CD14-positive monocyte (primary cell): ENCODE measurements around the gene MAPRE2. TPM values are rescaled to one million over a fixed set of nuclear protein-coding genes. Genes with fewer than 3 reads are reported as not detected.

Source experiments
- DNase-seq, 3 donors: peaks; one replicate each; pipeline ENCODE4 v3.0.0-alpha.2; 2011 to 2022
- H2AFZ ChIP-seq: 2 replicates; pipeline ENCODE4 v1.6.0; 2012; ENCODE audit warnings: mild to moderate bottlenecking, low read depth, low read length, inconsistent platforms; ENCODE audit not compliant: insufficient read depth, poor library complexity, severe bottlenecking
- H3K27ac ChIP-seq, 2 donors: 1 replicate in 1 of 2; 2 replicates in 1 of 2; pipeline ENCODE4 v1.5.1; 2012 to 2013; ENCODE audit warnings: low read length in 2 of 2, control low read depth in 1 of 2, inconsistent platforms in 1 of 2, low read depth in 1 of 2, mild to moderate bottlenecking in 1 of 2
- H3K27me3 ChIP-seq, 2 donors: one replicate each; pipeline versions ENCODE4 v1.6.0 to v1.6.1; 2011 to 2013; ENCODE audit warnings: low read length in 2 of 2; ENCODE audit not compliant: control insufficient read depth in 2 of 2, insufficient read depth in 2 of 2
- H3K36me3 ChIP-seq, 2 donors: replicated peaks in 1 of 2; 1 replicate in 1 of 2; 2 replicates in 1 of 2; pipeline versions ENCODE4 v1.5.1 to v1.6.1; 2012 to 2013; ENCODE audit warnings: low read length in 2 of 2, control low read depth in 1 of 2, inconsistent platforms in 1 of 2, mild to moderate bottlenecking in 1 of 2; ENCODE audit not compliant: insufficient read depth in 2 of 2, control insufficient read depth in 1 of 2
- H3K4me1 ChIP-seq, 2 donors: 1 replicate in 1 of 2; 2 replicates in 1 of 2; pipeline versions ENCODE4 v1.5.1 to v1.6.1; 2012 to 2013; ENCODE audit warnings: low read length in 2 of 2, control low read depth in 1 of 2, inconsistent platforms in 1 of 2, mild to moderate bottlenecking in 1 of 2, moderate library complexity in 1 of 2; ENCODE audit not compliant: insufficient read depth in 2 of 2, control insufficient read depth in 1 of 2
- H3K4me2 ChIP-seq: replicated peaks from 2 replicates; pipeline ENCODE3; 2012; ENCODE audit warnings: low read length, moderate library complexity, mild to moderate bottlenecking; ENCODE audit not compliant: poor library complexity, severe bottlenecking; ENCODE audit errors: extremely low read depth
- H3K4me3 ChIP-seq, 3 experiments: fragments of 200-600 bp in 1 of 3; sonication (generic) in 1 of 3; replicated peaks in 1 of 3; 1 replicate in 2 of 3; 2 replicates in 1 of 3; pipeline ENCODE4 v1.5.1; 2011 to 2013; ENCODE audit warnings: low read length in 3 of 3, mild to moderate bottlenecking in 3 of 3, control low read depth in 2 of 3, low read depth in 2 of 3, inconsistent platforms in 1 of 3, moderate library complexity in 1 of 3
- H3K79me2 ChIP-seq: 2 replicates; pipeline ENCODE4 v1.6.0; 2012; ENCODE audit warnings: mild to moderate bottlenecking, control low read depth, inconsistent platforms, low read length, moderate library complexity; ENCODE audit not compliant: insufficient read depth
- H3K9ac ChIP-seq: 2 replicates; pipeline ENCODE4 v1.6.0; 2017; ENCODE audit warnings: low read length, mild to moderate bottlenecking; ENCODE audit not compliant: insufficient read depth, poor library complexity, severe bottlenecking
- H3K9me3 ChIP-seq, 2 donors: replicated peaks in 1 of 2; 1 replicate in 1 of 2; 2 replicates in 1 of 2; pipeline versions ENCODE4 v1.5.1 to v1.6.1; 2012 to 2013; ENCODE audit warnings: low read length in 2 of 2, control low read depth in 1 of 2; ENCODE audit not compliant: control insufficient read depth in 1 of 2, insufficient read depth in 1 of 2
- H4K20me1 ChIP-seq: 2 replicates; pipeline ENCODE4 v1.6.0; 2012; ENCODE audit warnings: mild to moderate bottlenecking, low read length, control low read depth, moderate library complexity; ENCODE audit not compliant: insufficient read depth
- H3K27ac Mint-ChIP-seq, 7 donors: one replicate each; pipeline ENCODE4 v1.8.0; 2020; ENCODE audit warnings: mild to moderate bottlenecking in 7 of 7, mixed read lengths in 7 of 7, moderate library complexity in 6 of 7, inconsistent platforms in 2 of 7
- H3K27me3 Mint-ChIP-seq, 3 donors: one replicate each; pipeline ENCODE4 v1.8.0; 2021 to 2022; ENCODE audit warnings: low read depth in 3 of 3, mild to moderate bottlenecking in 3 of 3, mixed read lengths in 3 of 3, moderate library complexity in 3 of 3, inconsistent platforms in 1 of 3
- H3K36me3 Mint-ChIP-seq, 2 donors: one replicate each; pipeline ENCODE4 v1.8.0; 2020; ENCODE audit warnings: mixed read lengths in 2 of 2, inconsistent platforms in 1 of 2, mild to moderate bottlenecking in 1 of 2
- H3K4me1 Mint-ChIP-seq: one replicate; pipeline ENCODE4 v1.8.0; 2020; ENCODE audit warnings: mild to moderate bottlenecking, mixed read lengths
- H3K4me3 Mint-ChIP-seq, 2 donors: one replicate each; pipeline ENCODE4 v1.8.0; 2020; ENCODE audit warnings: mild to moderate bottlenecking in 2 of 2, mixed read lengths in 2 of 2, moderate library complexity in 1 of 2
- H3K9me3 Mint-ChIP-seq, 7 donors: one replicate each; pipeline ENCODE4 v1.8.0; 2020 to 2022; ENCODE audit warnings: mixed read lengths in 7 of 7, mild to moderate bottlenecking in 6 of 7, moderate library complexity in 6 of 7, inconsistent platforms in 2 of 7
- WGBS: methylation state at CpG from one replicate; pipeline ENCODE4 v1.1.5; 2013; ENCODE audit warnings: missing lambda C conversion rate; ENCODE audit not compliant: insufficient coverage; 5-methylcytosine and 5-hydroxymethylcytosine counted together
- intact Hi-C, 2 donors: fragments of 100-400 bp; cut with micrococcal nuclease; formaldehyde crosslinking; loops; one replicate each; pipeline versions ENCODE4 v1.15.0 to v1.15.1; 2023
- polyA plus RNA-seq, 3 donors: library from polyadenylated mRNA; depleted of rRNA in 1 of 3; unstranded in 2 of 3; stranded (reverse) in 1 of 3; fragments of 300-500 nt in 2 of 3; fragments of >200 nt in 1 of 3; fragmentation: Illumina TruSeq in 2 of 3; gene quantifications; 1 replicate in 2 of 3; 2 replicates in 1 of 3; pipeline ENCODE4 v1.2.3, GENCODE V29; 2012 to 2021
- TF ChIP-seq, protein P1 (sequence below): fragments of 200-600 bp; IDR thresholded peaks from one replicate; pipeline ENCODE4 v1.8.0; 2022; ENCODE audit warnings: antibody characterized with exemption, mild to moderate bottlenecking

Gene MAPRE2
- polyA plus RNA-seq, 3 donors, result 22.0 to 48.1 (median 37.1) TPM

DNA sequence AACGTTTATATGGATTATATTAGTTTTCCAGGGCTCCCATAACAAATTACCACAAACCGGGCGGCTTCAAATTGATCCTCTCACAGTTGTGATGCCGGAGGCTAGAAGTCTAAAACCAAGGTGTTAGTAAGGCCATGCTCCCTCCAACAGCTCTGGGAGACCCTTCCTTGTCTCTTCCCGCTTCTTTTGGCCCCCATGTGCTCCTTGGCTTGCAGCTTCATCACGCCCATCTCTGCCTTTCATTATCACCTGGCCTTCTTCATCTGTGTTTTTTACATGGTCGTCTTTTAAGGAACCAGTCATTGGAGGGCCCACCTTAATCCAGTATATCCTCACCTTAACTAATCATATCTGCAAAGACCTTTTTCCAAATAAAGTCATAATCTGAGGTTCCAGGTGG lies 13.9 kb downstream of the MAPRE2 start:
- peaks cover 0 to 1% (median 0%) of the 10 kb centered on the region in 7 donors for H3K9me3 Mint-ChIP-seq
- 95% methylated on average over 4 of the region's 7 CpGs for WGBS
- Histone ChIP-seq H2AFZ (no peak overlapping the region), H3K79me2 (peaks cover 57% of the 10 kb centered on the region), H3K4me1 (peaks cover 16 to 18% of the 10 kb centered on the region in 2 donors), H3K4me3 (no peak overlapping the region), H3K9ac (no peak overlapping the region), H3K27me3 (no peaks in the 10 kb centered on the region), H3K27ac (no peak overlapping the region), H3K9me3 (no peaks in the 10 kb centered on the region), H3K36me3 (no peaks in the 10 kb centered on the region), H4K20me1 (peaks cover 30% of the 10 kb centered on the region), H3K4me2 (no peak overlapping the region)
- no peak overlapping the region for H3K4me3 Mint-ChIP-seq
- H3K27ac Mint-ChIP-seq, result no peak overlapping the region
- H3K27me3 Mint-ChIP-seq, result peaks cover 0 to 1% (median 0%) of the 10 kb centered on the region in 3 donors
- TF ChIP-seq, protein P1, sequence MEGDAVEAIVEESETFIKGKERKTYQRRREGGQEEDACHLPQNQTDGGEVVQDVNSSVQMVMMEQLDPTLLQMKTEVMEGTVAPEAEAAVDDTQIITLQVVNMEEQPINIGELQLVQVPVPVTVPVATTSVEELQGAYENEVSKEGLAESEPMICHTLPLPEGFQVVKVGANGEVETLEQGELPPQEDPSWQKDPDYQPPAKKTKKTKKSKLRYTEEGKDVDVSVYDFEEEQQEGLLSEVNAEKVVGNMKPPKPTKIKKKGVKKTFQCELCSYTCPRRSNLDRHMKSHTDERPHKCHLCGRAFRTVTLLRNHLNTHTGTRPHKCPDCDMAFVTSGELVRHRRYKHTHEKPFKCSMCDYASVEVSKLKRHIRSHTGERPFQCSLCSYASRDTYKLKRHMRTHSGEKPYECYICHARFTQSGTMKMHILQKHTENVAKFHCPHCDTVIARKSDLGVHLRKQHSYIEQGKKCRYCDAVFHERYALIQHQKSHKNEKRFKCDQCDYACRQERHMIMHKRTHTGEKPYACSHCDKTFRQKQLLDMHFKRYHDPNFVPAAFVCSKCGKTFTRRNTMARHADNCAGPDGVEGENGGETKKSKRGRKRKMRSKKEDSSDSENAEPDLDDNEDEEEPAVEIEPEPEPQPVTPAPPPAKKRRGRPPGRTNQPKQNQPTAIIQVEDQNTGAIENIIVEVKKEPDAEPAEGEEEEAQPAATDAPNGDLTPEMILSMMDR, result no peak
- no peak for DNase-seq
- H3K36me3 Mint-ChIP-seq, result peaks cover 6 to 14% of the 10 kb centered on the region in 2 donors
- intact Hi-C loops, result loop anchor here in 1 of 2 donors (5.0 kb wide), 1 partner anchor 38 kb away; no protein-coding TSS in a partner anchor
- H3K4me1 Mint-ChIP-seq, result peaks cover 20% of the 10 kb centered on the region

DNA sequence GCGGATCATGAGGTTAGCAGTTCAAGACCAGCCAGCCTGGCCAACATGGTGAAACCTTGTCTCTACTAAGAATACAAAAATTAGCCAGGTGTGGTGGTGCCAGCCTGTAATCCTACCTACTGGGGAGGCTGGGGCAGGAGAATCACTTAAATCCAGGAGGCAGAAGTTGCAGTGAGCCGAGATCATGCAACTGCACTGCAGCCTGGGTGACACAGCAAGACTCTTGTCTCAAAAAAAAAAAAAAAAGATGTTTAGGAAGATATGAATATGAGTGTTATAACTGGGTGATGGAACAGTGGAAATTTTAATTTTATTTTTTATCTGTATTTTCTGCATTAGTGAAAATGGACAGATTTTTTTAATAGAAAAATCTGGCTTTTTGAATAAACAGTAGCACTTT lies 14.5 kb downstream of the MAPRE2 start:
- intact Hi-C loops, result loop anchor here in 1 of 2 donors (5.0 kb wide), 1 partner anchor 38 kb away; no protein-coding TSS in a partner anchor
- TF ChIP-seq, protein P1, result no peak
- peaks cover 7 to 14% of the 10 kb centered on the region in 2 donors for H3K36me3 Mint-ChIP-seq

More for the DNA sequence above, 14.5 kb downstream of the MAPRE2 start:
- Mint-ChIP-seq H3K9me3 (peaks cover 0 to 1% (median 0%) of the 10 kb centered on the region in 7 donors), H3K27me3 (peaks cover 0 to 1% (median 0%) of the 10 kb centered on the region in 3 donors), H3K4me3 (no peak overlapping the region), H3K27ac (no peak overlapping the region), H3K4me1 (peaks cover 14% of the 10 kb centered on the region)
- Histone ChIP-seq H3K9me3 (no peaks in the 10 kb centered on the region), H3K79me2 (peaks cover 62% of the 10 kb centered on the region), H3K27ac (no peak overlapping the region), H4K20me1 (peaks cover 37% of the 10 kb centered on the region), H3K9ac (no peak overlapping the region), H3K36me3 (no peaks in the 10 kb centered on the region), H3K4me2 (no peak overlapping the region), H3K4me1 (peaks cover 9 to 11% of the 10 kb centered on the region in 2 donors), H2AFZ (no peak overlapping the region), H3K4me3 (no peak overlapping the region), H3K27me3 (no peaks in the 10 kb centered on the region)
- no peak for DNase-seq
- 90% methylated on average over 2 of the region's 2 CpGs for whole genome bisulfite sequencing
